ENCODE data around the gene TBCCD1.

GRCh38 chr3:186594591-186595113 is 27.5 kb upstream of the TBCCD1 start:
- TF ChIP-seq CTCF (IDR thresholded peaks at IDR 0.05; ENCODE audit: borderline replicate concordance, extremely low read depth, low read length, poor library complexity, severe bottlenecking) (no peak), EZH2 (IDR thresholded peaks at IDR 0.05; ENCODE audit: borderline replicate concordance, low read depth, low read length, severe bottlenecking) (no peak)
